Epidermal melanocyte (primary cell): ENCODE data around the gene MAD1L1.

Source experiments
- DNase-seq: peaks from one replicate; pipeline ENCODE4 v3.0.0; 2011; ENCODE audit warnings: low spot score; ENCODE audit not compliant: insufficient read length

MAD1L1 gene

DNA sequence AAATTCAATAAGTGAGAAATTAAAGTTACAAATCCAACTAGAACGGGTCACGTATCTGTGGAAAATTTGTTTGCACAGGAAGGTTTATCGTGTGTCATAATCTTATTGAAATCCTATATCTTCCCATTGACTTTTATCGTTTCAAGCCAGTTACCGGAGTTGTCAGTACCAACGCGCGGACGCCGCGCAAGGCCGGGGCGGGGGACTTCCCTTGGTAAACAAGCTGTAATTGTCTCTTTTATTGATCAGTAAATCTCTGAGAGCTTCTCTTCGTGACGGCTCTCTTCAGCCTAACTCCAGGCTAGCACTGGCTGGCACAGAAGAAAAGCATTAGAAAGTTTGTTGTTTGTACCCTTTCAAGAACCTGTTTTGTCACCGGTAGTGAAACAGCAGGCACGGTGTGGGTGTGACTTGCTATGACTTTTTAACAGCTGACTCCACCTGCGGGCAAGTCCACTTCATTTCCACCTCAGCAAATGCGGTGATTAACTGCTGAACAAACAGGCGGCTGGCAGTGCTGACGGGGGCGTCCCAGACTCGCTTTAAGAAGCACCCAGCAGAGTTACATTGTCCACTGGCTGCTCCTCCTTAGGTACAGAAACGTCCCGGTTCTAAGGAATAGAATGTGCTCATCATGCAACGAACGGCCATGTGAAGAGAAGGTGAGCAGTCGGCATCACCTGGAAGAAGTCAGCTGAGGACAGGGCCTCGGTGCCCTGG is 215.8 kb downstream of the MAD1L1 start:
- DNase-seq: no peak

GRCh38 chr7:2016021-2016631 is 216.6 kb downstream of the MAD1L1 start:
- DNase-seq: no peak

GRCh38 chr7:2015251-2015871 is 217.4 kb downstream of the MAD1L1 start:
- no peak for DNase-seq

DNA sequence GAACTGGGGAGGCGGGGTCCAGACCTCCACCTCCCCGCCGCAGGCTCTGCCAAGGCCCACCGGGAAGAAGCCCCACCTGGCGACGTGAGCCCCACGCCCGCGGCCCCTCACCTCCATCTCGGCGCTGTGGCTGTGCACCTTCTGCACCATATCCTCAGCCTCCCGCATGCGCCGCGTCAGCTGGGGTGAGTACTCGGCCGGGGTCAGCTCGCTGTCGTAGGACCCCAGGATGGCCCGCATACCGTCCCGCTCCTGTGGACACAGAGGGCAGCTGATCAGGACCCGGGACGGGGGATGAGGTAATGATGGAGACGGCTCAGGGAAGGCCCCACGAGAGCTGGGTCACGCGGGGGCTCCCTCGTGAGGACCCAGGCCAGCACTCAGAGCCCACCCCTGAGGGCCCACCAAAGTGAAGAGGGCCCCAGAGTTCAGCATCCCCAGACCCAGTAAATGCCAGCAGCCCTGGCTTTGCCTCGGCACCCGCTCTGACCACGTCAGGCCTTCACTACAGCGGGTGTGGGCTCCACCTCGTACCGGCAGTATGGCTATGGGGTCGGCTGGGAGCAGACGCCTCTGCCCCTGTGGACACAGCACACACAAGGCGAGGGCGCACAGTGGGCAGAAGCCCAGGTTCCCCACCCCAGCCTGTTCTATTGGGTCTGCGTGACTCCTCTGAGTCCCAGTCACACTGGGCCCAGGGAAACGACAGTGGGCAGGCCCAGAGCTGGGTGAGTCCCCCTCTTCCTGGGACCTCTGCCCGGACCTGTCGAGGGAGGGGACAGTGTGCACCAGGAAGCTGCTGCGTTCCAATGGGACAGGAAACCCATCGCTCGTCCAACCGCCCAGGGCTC is 218.1 kb downstream of the MAD1L1 start:
- no peak for DNase-seq

- DNase-seq: no peak
These were observed 219.1 kb downstream of the MAD1L1 start for GRCh38 chr7:2013381-2014311.

DNA sequence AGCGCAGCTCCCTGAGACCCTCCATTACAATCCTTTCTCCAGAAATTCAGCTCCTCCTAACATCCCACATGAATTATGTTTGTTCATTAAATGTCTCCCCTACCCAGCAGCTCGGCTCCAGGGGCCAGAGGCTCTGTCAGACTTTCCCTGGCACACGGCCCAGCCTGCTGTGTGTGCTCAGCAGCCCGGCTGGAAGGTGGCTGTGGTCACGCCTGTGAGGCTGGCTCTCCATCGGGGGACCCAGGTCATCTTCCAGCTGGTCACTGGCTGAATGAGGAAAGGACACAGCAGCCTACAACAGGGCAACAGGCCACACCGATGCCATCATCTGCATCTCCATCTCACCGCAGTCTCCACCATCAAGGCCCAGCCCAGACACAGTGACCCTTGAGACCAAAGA is 219.8 kb downstream of the MAD1L1 start:
- DNase-seq: no peak

- no peak for DNase-seq
These were observed 220.5 kb downstream of the MAD1L1 start for GRCh38 chr7:2012044-2012900.

DNA sequence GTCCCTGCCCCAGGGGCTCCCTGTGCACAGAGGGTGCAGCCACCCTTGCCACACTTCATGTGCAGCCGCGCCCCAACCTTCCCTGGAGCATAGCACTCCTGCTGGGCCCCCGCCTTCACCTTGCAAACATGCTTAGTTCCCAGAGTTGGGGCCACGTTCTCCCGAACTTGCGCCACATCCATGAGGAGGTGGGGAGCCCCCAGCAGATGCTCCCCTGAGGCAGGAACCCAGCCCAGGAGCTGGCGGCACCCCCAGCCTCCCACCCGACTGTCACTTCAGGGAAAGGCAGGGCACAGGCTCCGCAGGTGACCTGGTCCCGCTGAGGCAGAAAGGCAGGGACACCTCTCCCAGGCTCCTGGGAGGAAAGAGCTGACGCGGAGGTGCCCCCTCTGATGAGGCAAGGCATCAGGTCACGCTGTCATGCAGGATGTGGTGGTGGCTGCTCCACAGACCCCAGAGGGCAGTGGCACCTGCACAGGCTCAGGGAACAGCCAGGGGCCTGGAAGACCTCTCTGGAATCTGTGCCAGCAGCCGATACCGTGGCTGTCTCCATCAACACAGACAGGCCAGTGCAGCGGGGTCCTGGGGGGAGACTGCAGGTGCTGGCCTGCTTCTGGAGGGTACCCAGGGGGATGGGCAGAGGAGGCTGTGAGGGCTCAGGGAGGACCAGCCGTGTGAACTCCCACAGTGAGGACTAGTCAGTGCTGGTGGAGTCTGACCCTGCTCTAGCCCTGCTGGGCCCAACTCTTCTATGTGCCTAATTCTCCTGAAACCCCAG is 221.3 kb downstream of the MAD1L1 start:
- DNase-seq: no peak

- no peak for DNase-seq
These were observed 222.0 kb downstream of the MAD1L1 start for GRCh38 chr7:2010551-2011265.

GRCh38 chr7:2010101-2010500 is 222.6 kb downstream of the MAD1L1 start:
- no peak for DNase-seq

DNA sequence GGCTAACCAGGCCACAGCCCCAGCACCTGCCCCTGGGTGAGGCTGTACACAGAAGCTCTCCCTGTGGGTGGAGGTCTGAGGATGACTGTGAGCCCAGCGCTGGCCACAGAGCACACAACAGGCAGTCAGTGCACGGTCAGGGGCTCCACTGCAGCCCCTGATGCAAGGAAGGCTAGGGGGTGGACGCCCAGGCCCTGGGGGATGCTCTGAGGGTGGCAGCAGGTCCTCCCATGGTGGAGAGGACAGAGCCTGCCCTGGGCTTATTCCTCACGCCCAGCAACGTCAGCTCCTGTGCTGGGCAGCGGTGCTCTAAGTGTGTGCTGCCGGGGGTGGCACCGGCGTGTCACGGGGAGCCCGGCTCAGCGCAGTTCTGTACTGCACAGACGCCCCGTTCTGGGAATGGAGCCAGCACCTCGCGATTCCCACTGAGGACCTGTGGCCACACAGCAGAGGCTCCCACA is 223.2 kb downstream of the MAD1L1 start:
- no peak for DNase-seq

- DNase-seq: no peak
These were observed 223.7 kb downstream of the MAD1L1 start for GRCh38 chr7:2008936-2009540.

DNA sequence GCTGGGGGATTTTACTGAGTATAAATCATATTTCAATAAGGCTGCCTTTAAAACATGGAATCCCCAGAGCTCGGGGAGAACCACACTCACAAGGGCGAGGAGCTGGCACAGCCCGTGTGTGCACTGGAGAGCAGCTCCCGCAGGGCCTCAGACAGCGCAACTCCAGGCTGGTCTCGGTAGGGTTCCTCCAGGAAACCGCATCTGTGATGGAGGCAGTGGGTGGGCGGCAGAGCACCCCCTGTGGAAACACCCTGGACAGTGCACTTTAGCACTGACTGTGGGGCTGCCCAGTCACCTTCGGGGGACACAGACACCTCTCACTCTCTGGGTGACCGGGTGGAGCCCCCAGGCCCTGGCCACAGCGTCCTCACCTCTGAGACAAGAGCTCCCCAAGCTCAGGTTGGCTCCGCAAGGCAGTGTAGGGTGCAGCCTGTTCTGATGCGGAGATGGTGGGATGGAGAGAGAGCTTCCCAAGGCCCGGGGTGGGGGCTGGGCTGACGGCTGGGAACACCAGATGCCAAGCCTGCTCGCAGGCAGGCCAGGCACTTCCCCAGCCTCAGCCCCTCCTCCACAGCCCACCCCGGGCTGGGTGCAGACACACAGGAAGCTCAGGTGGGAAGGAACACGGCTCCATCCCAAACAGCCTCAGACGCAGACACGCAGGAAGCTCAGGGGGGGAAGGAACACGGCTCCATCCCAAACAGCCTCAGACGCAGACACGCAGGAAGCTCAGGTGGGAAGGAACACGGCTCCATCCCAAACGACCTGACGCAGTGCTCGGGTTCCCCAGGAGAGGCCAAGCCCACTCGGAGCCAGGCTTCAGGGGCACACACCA is 224.4 kb downstream of the MAD1L1 start:
- no peak for DNase-seq

GRCh38 chr7:2007551-2007950 is 225.2 kb downstream of the MAD1L1 start:
- DNase-seq: peak; percentile 11

- peak; percentile 10 for DNase-seq
These were observed 225.8 kb downstream of the MAD1L1 start for GRCh38 chr7:2006921-2007381.

DNA sequence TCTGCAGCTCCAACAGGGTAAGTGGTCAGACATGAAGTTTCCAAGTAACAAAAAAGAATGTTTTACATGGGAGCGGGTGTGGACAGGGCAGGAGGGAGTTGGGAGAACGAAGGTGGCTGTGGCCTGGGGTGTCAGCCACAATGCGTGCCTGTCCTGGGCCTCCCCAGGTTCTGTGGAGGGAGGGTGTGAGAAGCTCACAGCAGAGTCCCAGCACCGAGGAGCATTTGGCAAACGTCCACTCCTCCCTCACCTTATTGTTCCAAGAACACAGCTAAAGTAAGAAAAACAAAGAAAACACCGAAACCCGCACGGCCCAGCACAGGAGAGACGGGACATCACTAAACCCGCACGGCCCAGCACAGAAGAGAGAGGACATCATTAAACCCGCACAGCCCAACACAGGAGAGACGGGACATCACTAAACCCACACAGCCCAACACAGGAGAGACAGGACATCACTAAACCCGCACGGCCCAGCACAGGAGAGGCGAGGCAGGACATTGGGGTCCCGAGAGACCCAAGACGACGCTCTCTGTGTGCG is 226.4 kb downstream of the MAD1L1 start:
- DNase-seq: peak; percentile 10

DNA sequence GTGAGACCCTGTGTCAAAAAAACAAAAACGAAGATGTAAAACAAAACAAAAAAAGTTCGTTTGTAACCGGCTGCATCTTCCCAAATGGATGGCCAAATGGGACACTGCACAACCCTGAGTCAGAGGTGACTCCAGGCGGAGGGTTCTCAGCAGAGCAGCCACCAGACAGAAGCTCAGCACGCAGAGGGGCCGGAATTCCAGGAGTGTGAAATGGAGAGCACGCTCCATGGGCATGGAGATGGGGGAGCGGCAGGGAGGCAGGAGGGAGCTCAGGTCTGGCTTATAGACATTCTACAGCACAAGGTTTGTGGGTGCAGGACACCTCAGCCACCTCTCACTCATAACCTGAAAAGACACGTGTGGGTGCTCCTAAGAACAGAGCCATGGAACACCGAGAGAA is 227.0 kb downstream of the MAD1L1 start:
- DNase-seq: peak; percentile 3
